Hematopoietic multipotent progenitor cell treated with erythropoietin and hydrocortisone succinate and interleukin-3 and kit ligand, for 15 days (in vitro differentiated cells): ENCODE data around the gene ATG16L2.
"Not testable (repeated sequence)": the region's sequence is repeated elsewhere in the genome, so short reads cannot be mapped to it uniquely, and the experiment has no call there.

ENCODE experiments used
- DNase-seq: peaks from one replicate; pipeline ENCODE4 v3.0.0-alpha.2; 2015; ENCODE audit warnings: low spot score

Gene ATG16L2

GRCh38 chr11:72779495-72780128 lies 34.6 kb upstream of the ATG16L2 start:
- no peak for DNase-seq

GRCh38 chr11:72780296-72781062 lies 33.7 kb upstream of the ATG16L2 start:
- DNase-seq, result no peak

GRCh38 chr11:72781063-72781312 lies 33.2 kb upstream of the ATG16L2 start:
- DNase-seq, result no peak

- no peak for DNase-seq
Measured at GRCh38 chr11:72781313-72782080, 32.7 kb upstream of the ATG16L2 start.

GRCh38 chr11:72782081-72782920 lies 31.9 kb upstream of the ATG16L2 start:
- no peak for DNase-seq

GRCh38 chr11:72783144-72783905 lies 30.9 kb upstream of the ATG16L2 start:
- no peak for DNase-seq

- DNase-seq, result no peak
Measured at GRCh38 chr11:72784662-72785061, 29.5 kb upstream of the ATG16L2 start.

GRCh38 chr11:72786305-72787215 lies 27.7 kb upstream of the ATG16L2 start:
- no peak for DNase-seq

GRCh38 chr11:72787216-72788104 lies 26.8 kb upstream of the ATG16L2 start:
- no peak for DNase-seq

GRCh38 chr11:72788241-72788640 lies 26.0 kb upstream of the ATG16L2 start:
- no peak for DNase-seq

GRCh38 chr11:72789493-72790131 lies 24.6 kb upstream of the ATG16L2 start:
- no peak for DNase-seq

GRCh38 chr11:72791228-72791627 lies 23.0 kb upstream of the ATG16L2 start:
- not testable (repeated sequence) for DNase-seq

GRCh38 chr11:72792437-72793021 lies 21.7 kb upstream of the ATG16L2 start:
- no peak for DNase-seq

- DNase-seq, result no peak
Measured at GRCh38 chr11:72793076-72793424, 21.2 kb upstream of the ATG16L2 start.

- peak; percentile 98 for DNase-seq
Measured at GRCh38 chr11:72793425-72794367, 20.5 kb upstream of the ATG16L2 start, which contains the start of gene STARD10. TSS of gene STARD10 (minus strand) at chr11:72794047. CDS start at chr11:72781181, 12,866 bp downstream.

GRCh38 chr11:72798361-72798760 lies 15.8 kb upstream of the ATG16L2 start:
- no peak for DNase-seq

GRCh38 chr11:72799441-72799840 lies 14.8 kb upstream of the ATG16L2 start:
- no peak for DNase-seq
